Endothelial cell of umbilical vein (primary cell): ENCODE measurements around the gene ZG16. TPM values are rescaled to one million over a fixed set of nuclear protein-coding genes. Genes with fewer than 3 reads are reported as not detected.
"Not testable (repeated sequence)": the region's sequence is repeated elsewhere in the genome, so short reads cannot be mapped to it uniquely, and the experiment has no call there.

Experiments used
- BruUV-seq: library from RNA; stranded (reverse); fragments of 400-500 nt; replicated peaks from 2 replicates; lab custom pipeline; 2021; lab: Mats Ljungman, UMichigan
- CTCF ChIA-PET: fragments of 300-600, 350-600 bp; sonication (Branson Sonifier 250); formaldehyde crosslinking; loops from one replicate; lab custom pipeline; 2021; ENCODE audit warnings: antibody characterized with exemption, inconsistent platforms; lab: Charles Lee
- POLR2A ChIA-PET: fragments of 300-600, 350-600 bp; sonication (Branson Sonifier 250); formaldehyde crosslinking; loops from one replicate; lab custom pipeline; 2021; ENCODE audit warnings: antibody characterized with exemption, inconsistent platforms; lab: Charles Lee
- DNase-seq: peaks from one replicate; pipeline ENCODE4 v3.0.0-alpha.2; 2011; ENCODE audit warnings: low read depth, low spot score
- FAIRE-seq: peaks from 2 replicates; lab custom pipeline; 2011; peaks lifted over from hg19 to GRCh38; lab: Jason Lieb, UNC
- H2AFZ ChIP-seq: 2 replicates; pipeline ENCODE4 v1.6.0; 2012; ENCODE audit warnings: low read depth, low read length, control low read depth, inconsistent platforms
- H3K27ac ChIP-seq: 2 replicates; pipeline ENCODE4 v1.5.1; 2011; ENCODE audit warnings: low read depth, mild to moderate bottlenecking, control low read depth, low read length, moderate library complexity; ENCODE audit not compliant: insufficient read depth
- H3K27me3 ChIP-seq, 2 experiments: 2 replicates each; pipeline versions ENCODE4 v1.6.0 to v1.6.1; 2011; ENCODE audit warnings: low read length in 2 of 2, mixed read lengths in 1 of 2; ENCODE audit not compliant: control insufficient read depth in 2 of 2, insufficient read depth in 2 of 2
- H3K36me3 ChIP-seq, 2 experiments: 2 replicates in 1 of 2; 3 replicates in 1 of 2; pipeline ENCODE4 v1.5.1; 2011; ENCODE audit warnings: low read length in 2 of 2, mild to moderate bottlenecking in 1 of 2, moderate library complexity in 1 of 2; ENCODE audit not compliant: control insufficient read depth in 2 of 2, insufficient read depth in 2 of 2; ENCODE audit errors: extremely low read depth in 1 of 2
- H3K4me1 ChIP-seq: 3 replicates; pipeline ENCODE4 v1.5.1; 2011; ENCODE audit warnings: mild to moderate bottlenecking, low read length; ENCODE audit not compliant: control insufficient read depth, insufficient read depth; ENCODE audit errors: extremely low read depth
- H3K4me2 ChIP-seq: 2 replicates; pipeline ENCODE4 v1.6.1; 2011; ENCODE audit warnings: low read length, control low read depth, mixed read lengths; ENCODE audit not compliant: insufficient read depth
- H3K4me3 ChIP-seq, 3 experiments: fragments of 200-600 bp in 1 of 3; sonication (generic), shearing (Covaris generic) in 1 of 3; replicated peaks in 1 of 3; 2 replicates each; pipeline ENCODE4 v1.5.1; 2011 to 2016; ENCODE audit warnings: control low read depth in 3 of 3, low read length in 3 of 3, mild to moderate bottlenecking in 2 of 3, inconsistent platforms in 1 of 3, low read depth in 1 of 3, moderate library complexity in 1 of 3; ENCODE audit not compliant: insufficient read depth in 1 of 3
- H3K79me2 ChIP-seq: 2 replicates; pipeline ENCODE4 v1.6.0; 2012; ENCODE audit warnings: low read length, inconsistent platforms; ENCODE audit not compliant: control insufficient read depth, insufficient read depth
- H3K9ac ChIP-seq: replicated peaks from 2 replicates; pipeline ENCODE3; 2011; ENCODE audit warnings: low read length, control low read depth; ENCODE audit not compliant: insufficient read depth; ENCODE audit errors: extremely low read depth
- H3K9me1 ChIP-seq: replicated peaks from 3 replicates; pipeline ENCODE4 v1.6.0; 2011; ENCODE audit warnings: mild to moderate bottlenecking, low read length; ENCODE audit not compliant: control insufficient read depth, insufficient read depth; ENCODE audit errors: extremely low read depth
- H3K9me3 ChIP-seq: replicated peaks from 2 replicates; pipeline ENCODE4 v1.5.1; 2012; ENCODE audit warnings: low read length, inconsistent platforms; ENCODE audit not compliant: control insufficient read depth, insufficient read depth
- H4K20me1 ChIP-seq: replicated peaks from 2 replicates; pipeline ENCODE3; 2011; ENCODE audit warnings: mild to moderate bottlenecking, low read length; ENCODE audit not compliant: control insufficient read depth, insufficient read depth; ENCODE audit errors: extremely low read depth
- CTCF ChIP-seq, 2 donors: IDR thresholded peaks; 1 replicate in 1 of 2; 2 replicates in 1 of 2; pipeline ENCODE4 v1.5.1; 2011; ENCODE audit warnings: low read length in 2 of 2, mild to moderate bottlenecking in 2 of 2, moderate library complexity in 2 of 2, control low read depth in 1 of 2, inconsistent platforms in 1 of 2, low read depth in 1 of 2; ENCODE audit not compliant: insufficient read depth in 1 of 2; ENCODE audit errors: extremely low read depth in 1 of 2
- EZH2 ChIP-seq: IDR thresholded peaks from 2 replicates; pipeline ENCODE4 v1.6.1; 2012; ENCODE audit warnings: borderline replicate concordance, low read depth, mild to moderate bottlenecking, moderate library complexity, low read length, inconsistent platforms; ENCODE audit not compliant: severe bottlenecking
- FOS ChIP-seq: IDR thresholded peaks from 2 replicates; pipeline ENCODE4 v1.6.1; 2011; ENCODE audit warnings: mild to moderate bottlenecking, low read length, moderate library complexity, borderline replicate concordance; ENCODE audit not compliant: insufficient read depth
- GATA2 ChIP-seq: IDR thresholded peaks from 2 replicates; pipeline ENCODE4 v1.7.0; 2011; ENCODE audit warnings: low read depth, mild to moderate bottlenecking, moderate library complexity, mixed read lengths, low read length; ENCODE audit not compliant: insufficient read length, insufficient read depth
- JUN ChIP-seq: IDR thresholded peaks from 2 replicates; pipeline ENCODE4 v1.6.1; 2011; ENCODE audit warnings: borderline replicate concordance, low read depth; ENCODE audit not compliant: insufficient read length, insufficient read depth
- MAX ChIP-seq: IDR thresholded peaks from 2 replicates; pipeline ENCODE4 v1.6.1; 2011; ENCODE audit not compliant: insufficient read depth, insufficient read length
- MYC ChIP-seq: IDR thresholded peaks from one replicate; pipeline ENCODE4 v1.6.1; 2011; ENCODE audit warnings: mild to moderate bottlenecking, low read depth, low read length
- POLR2A ChIP-seq: IDR thresholded peaks from 2 replicates; pipeline ENCODE4 v1.6.1; 2012; ENCODE audit warnings: low read depth, mild to moderate bottlenecking, control low read depth, low read length
- POLR2AphosphoS5 ChIP-seq: IDR thresholded peaks from 2 replicates; pipeline ENCODE4 v1.6.1; 2012; ENCODE audit warnings: low read depth, mild to moderate bottlenecking, control low read depth, low read length, moderate library complexity; ENCODE audit not compliant: insufficient read depth
- dilution Hi-C: fragments of 300-500 bp; cut with MboI; formaldehyde crosslinking; loops from one replicate; pipeline ENCODE4 v1.15.0; 2019; ENCODE audit warnings: low sequenced_read_pairs; ENCODE audit not compliant: extremely low pct_ligation_motif_present
- intact Hi-C: fragments of 100-400 bp; cut with micrococcal nuclease; formaldehyde crosslinking; loops from one replicate; pipeline ENCODE4 v1.10.0; 2022
- polyA plus RNA-seq, 4 experiments: library from polyadenylated mRNA; depleted of rRNA in 3 of 4; stranded (reverse) in 3 of 4; unstranded in 1 of 4; fragments of >200 nt; gene quantifications; 2 replicates each; pipeline versions ENCODE4 v1.2.1 to v1.2.3, GENCODE V29; 2011 to 2012; ENCODE audit warnings: missing spikeins in 1 of 4
- total RNA-seq: library from RNA; stranded (reverse); gene quantifications from 2 replicates; pipeline ENCODE4 v1.2.3, GENCODE V29; 2021

The ZG16 gene
- total and polyA plus RNA-seq, 2 donors (not counting 3 experiments of a cell fraction or from before 2014, with no cell fraction given), result not detected

GRCh38 chr16:29791845-29792807 lies 14.1 kb downstream of the ZG16 start:
- H3K4me3 ChIP-seq, result peak overlapping the region; percentile 80 to 93 (median 88)
- H3K9ac ChIP-seq, result no peak overlapping the region
- POLR2A ChIA-PET, result no interaction called here
- CTCF ChIA-PET, result interaction anchor here (6.3 kb wide), 1 partner anchor 56 kb away, joined by 34 read pairs; no protein-coding TSS in a partner anchor
- no peaks in the 10 kb centered on the region for H3K9me1 ChIP-seq
- H3K4me1 ChIP-seq, result peaks cover 21% of the 10 kb centered on the region
- H4K20me1 ChIP-seq, result no peaks in the 10 kb centered on the region
- H2AFZ ChIP-seq, result peak overlapping the region; percentile 97
- no TSS peak for BruUV-seq
- no peak for TF ChIP-seq GATA2
- no peak for TF ChIP-seq POLR2AphosphoS5
- no peak for TF ChIP-seq MYC
- no peak for TF ChIP-seq MAX
- TF ChIP-seq FOS, result no peak
- TF ChIP-seq EZH2, result no peak
- TF ChIP-seq CTCF (IDR thresholded peaks at IDR 0.05; ENCODE audit: extremely low read depth in 1 of 2, insufficient read depth in 1 of 2, low read depth in 1 of 2, low read length in 2 of 2), result no peak
- TF ChIP-seq POLR2A, result no peak
- TF ChIP-seq JUN, result no peak
- dilution Hi-C loops, result no loop called here
- H3K79me2 ChIP-seq, result peaks cover 63% of the 10 kb centered on the region
- intact Hi-C loops, result loop anchor here (2.0 to 5.0 kb wide), 2 partner anchors 91 to 185 kb away; no protein-coding TSS in a partner anchor
- no peak for FAIRE-seq
- H3K27ac ChIP-seq, result no peak overlapping the region
- H3K36me3 ChIP-seq, result peaks cover 0 to 3% of the 10 kb centered on the region in 2 experiments
- no peaks in the 10 kb centered on the region for H3K9me3 ChIP-seq
- no peaks in the 10 kb centered on the region for H3K27me3 ChIP-seq
- no peak for DNase-seq
- H3K4me2 ChIP-seq, result peak overlapping the region; percentile 87

- H3K9me1 ChIP-seq, DNase-seq, H3K4me3 ChIP-seq, BruUV-seq, H3K27me3 ChIP-seq, H3K9me3 ChIP-seq, FAIRE-seq, H3K4me2 ChIP-seq, dilution Hi-C loops, H2AFZ ChIP-seq, H3K9ac ChIP-seq, H4K20me1 ChIP-seq, H3K27ac ChIP-seq, POLR2A ChIA-PET, H3K36me3 ChIP-seq: not testable (repeated sequence)
- Histone ChIP-seq H3K4me1 (peaks cover 21% of the 10 kb centered on the region), H3K79me2 (peaks cover 65% of the 10 kb centered on the region)
- intact Hi-C loops, result loop anchor here (5.0 kb wide), 1 partner anchor 184 kb away; no protein-coding TSS in a partner anchor
- CTCF ChIA-PET, result interaction anchor here (6.3 kb wide), 1 partner anchor 55 kb away, joined by 34 read pairs; no protein-coding TSS in a partner anchor
Observed at GRCh38 chr16:29793153-29793552, 15.1 kb downstream of the ZG16 start.
